Activated T-cell treated with anti-CD3 and anti-CD28 coated beads, Interleukin-2, amount 50 U/mL, for 4 hours (primary cell): ENCODE measurements around the gene LSR. TPM values are rescaled to one million over a fixed set of nuclear protein-coding genes. Genes with fewer than 3 reads are reported as not detected.

Source experiments
- ATAC-seq, 2 donors: fragments of 200-7000 bp; cut with Tn5 transposase; one replicate each; pipeline ENCODE4 v1.10.0; 2021
- DNase-seq: peaks from one replicate; pipeline ENCODE4 v3.0.0-alpha.2; 2020
- H3K27me3 Mint-ChIP-seq: one replicate; pipeline ENCODE4 v1.8.0; 2021; ENCODE audit warnings: low read depth, mixed read lengths
- H3K36me3 Mint-ChIP-seq: one replicate; pipeline ENCODE4 v1.8.0; 2022; ENCODE audit warnings: mixed read lengths; ENCODE audit not compliant: insufficient read depth
- H3K4me1 Mint-ChIP-seq: one replicate; pipeline ENCODE4 v1.8.0; 2021; ENCODE audit warnings: low read depth, mixed read lengths
- H3K4me3 Mint-ChIP-seq: one replicate; pipeline ENCODE4 v1.8.0; 2021; ENCODE audit warnings: mild to moderate bottlenecking, moderate library complexity, mixed read lengths
- H3K9me3 Mint-ChIP-seq: one replicate; pipeline ENCODE4 v1.8.0; 2021; ENCODE audit warnings: mixed read lengths
- total RNA-seq, 3 donors: library from RNA; stranded (reverse); gene quantifications; one replicate each; pipeline ENCODE4 v1.2.1, GENCODE V29; 2021

LSR gene
- total RNA-seq, 3 donors from 2014 or later, result 14.0 to 18.7 (median 17.1) TPM

DNA sequence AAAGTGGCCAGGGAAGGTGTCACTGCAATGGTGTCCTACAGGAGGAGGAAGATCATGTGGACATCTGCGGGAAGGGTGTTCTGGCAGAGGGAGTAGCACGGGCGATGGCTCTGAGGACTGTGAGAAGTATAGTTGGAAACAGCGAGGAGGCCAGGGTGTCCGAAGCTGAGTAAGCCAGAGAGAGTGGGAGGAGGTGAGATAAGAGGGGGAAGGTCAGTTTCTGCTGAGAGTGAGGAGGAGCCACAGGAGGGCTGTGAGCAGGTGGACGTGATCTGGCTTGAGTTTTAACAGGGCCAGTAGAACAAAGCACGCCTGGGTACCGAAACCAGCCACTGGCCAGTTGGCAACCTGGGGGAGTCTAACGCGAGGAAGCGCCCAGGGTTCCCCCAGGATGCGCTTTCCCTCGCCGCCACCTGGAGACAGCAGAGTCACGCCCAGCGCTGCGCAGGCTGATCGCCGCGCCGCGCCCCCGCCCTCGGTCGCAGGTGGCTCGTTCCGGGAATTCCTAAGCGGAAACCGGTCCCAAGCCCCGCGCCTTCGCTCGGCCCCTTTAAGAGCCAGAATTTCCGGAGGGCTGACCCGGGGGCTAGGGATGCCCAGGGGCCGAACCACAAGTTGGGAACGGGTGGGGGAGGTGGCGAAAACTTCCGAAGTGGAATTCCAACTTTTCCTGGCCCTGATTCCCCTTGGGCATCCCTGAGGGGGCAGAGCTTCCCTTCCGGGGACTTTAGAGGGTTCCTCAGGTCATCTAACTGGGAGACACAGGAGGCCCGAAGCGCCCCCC is 1.1 kb upstream of the LSR start:
- peak; percentile 57 to 58 for ATAC-seq
- Mint-ChIP-seq H3K4me1 (peaks cover 34% of the 10 kb centered on the region), H3K27me3 (peaks cover 4% of the 10 kb centered on the region), H3K4me3 (peak overlapping the region; percentile 86), H3K9me3 (peaks cover 6% of the 10 kb centered on the region), H3K36me3 (peaks cover 11% of the 10 kb centered on the region)
- DNase-seq, result peak; percentile 55

DNA sequence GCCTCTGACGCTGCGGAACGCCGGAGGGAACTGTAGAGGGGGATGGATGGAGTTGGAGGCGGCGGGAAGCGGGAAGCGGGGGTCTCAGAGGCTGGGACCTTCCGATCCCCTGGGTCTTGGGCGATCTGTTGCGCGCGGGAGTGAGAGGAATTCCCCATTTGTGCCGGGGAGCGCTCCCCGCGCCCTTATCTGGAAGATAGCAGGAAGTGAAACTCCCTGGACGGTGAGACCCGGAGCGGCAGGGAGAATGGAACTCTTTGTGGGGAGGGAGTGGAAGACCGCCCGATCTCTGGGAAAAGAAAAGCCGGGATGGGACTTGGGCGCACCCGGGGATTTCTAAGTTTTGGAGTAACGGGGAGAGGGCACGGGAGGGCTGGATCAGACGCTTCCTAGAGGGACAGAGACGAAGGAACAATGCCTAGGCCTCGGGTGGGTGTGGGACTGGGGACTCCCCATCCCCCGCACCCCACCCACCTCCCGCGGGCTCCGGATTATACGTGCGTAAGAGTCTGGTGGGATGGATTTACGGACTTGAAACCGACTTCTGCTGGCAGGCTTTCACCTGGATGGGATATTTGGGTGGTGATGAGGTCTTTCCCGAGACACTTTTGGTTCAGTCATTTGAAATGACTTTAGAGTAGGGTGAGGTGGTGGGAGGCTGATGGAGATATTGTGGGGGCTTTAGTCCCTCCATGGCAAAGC is 495 bp downstream of the LSR start:
- peak overlapping the region; percentile 86 for H3K4me3 Mint-ChIP-seq
- no peak for ATAC-seq
- peaks cover 9% of the 10 kb centered on the region for H3K36me3 Mint-ChIP-seq
- H3K27me3 Mint-ChIP-seq, result peaks cover 4% of the 10 kb centered on the region
- no peaks in the 10 kb centered on the region for H3K9me3 Mint-ChIP-seq
- no peak for DNase-seq
- H3K4me1 Mint-ChIP-seq, result peaks cover 34% of the 10 kb centered on the region

GRCh38 chr19:35249848-35250711 is 1.3 kb downstream of the LSR start:
- peaks cover 34% of the 10 kb centered on the region for H3K4me1 Mint-ChIP-seq
- H3K9me3 Mint-ChIP-seq, result no peaks in the 10 kb centered on the region

GRCh38 chr19:35251456-35251855 is 2.7 kb downstream of the LSR start:
- H3K4me1 Mint-ChIP-seq, result peaks cover 35% of the 10 kb centered on the region
- ATAC-seq, result no peak
- H3K27me3 Mint-ChIP-seq, result peaks cover 2% of the 10 kb centered on the region
- peaks cover 11% of the 10 kb centered on the region for H3K36me3 Mint-ChIP-seq
- no peaks in the 10 kb centered on the region for H3K9me3 Mint-ChIP-seq
- DNase-seq, result no peak
- H3K4me3 Mint-ChIP-seq, result no peak overlapping the region

More at GRCh38 chr19:35249848-35250711, 1.3 kb downstream of the LSR start:
- no peak for DNase-seq
- peak overlapping the region; percentile 86 for H3K4me3 Mint-ChIP-seq
- H3K27me3 Mint-ChIP-seq, result peaks cover 4% of the 10 kb centered on the region
- H3K36me3 Mint-ChIP-seq, result peaks cover 11% of the 10 kb centered on the region
- ATAC-seq, result no peak

GRCh38 chr19:35253316-35254286 is 4.8 kb downstream of the LSR start:
- ATAC-seq, result no peak
- H3K27me3 Mint-ChIP-seq, result peaks cover 2% of the 10 kb centered on the region
- H3K4me1 Mint-ChIP-seq, result peaks cover 41% of the 10 kb centered on the region
- H3K9me3 Mint-ChIP-seq, result no peaks in the 10 kb centered on the region
- H3K36me3 Mint-ChIP-seq, result peaks cover 11% of the 10 kb centered on the region
- no peak overlapping the region for H3K4me3 Mint-ChIP-seq
- DNase-seq, result no peak

DNA sequence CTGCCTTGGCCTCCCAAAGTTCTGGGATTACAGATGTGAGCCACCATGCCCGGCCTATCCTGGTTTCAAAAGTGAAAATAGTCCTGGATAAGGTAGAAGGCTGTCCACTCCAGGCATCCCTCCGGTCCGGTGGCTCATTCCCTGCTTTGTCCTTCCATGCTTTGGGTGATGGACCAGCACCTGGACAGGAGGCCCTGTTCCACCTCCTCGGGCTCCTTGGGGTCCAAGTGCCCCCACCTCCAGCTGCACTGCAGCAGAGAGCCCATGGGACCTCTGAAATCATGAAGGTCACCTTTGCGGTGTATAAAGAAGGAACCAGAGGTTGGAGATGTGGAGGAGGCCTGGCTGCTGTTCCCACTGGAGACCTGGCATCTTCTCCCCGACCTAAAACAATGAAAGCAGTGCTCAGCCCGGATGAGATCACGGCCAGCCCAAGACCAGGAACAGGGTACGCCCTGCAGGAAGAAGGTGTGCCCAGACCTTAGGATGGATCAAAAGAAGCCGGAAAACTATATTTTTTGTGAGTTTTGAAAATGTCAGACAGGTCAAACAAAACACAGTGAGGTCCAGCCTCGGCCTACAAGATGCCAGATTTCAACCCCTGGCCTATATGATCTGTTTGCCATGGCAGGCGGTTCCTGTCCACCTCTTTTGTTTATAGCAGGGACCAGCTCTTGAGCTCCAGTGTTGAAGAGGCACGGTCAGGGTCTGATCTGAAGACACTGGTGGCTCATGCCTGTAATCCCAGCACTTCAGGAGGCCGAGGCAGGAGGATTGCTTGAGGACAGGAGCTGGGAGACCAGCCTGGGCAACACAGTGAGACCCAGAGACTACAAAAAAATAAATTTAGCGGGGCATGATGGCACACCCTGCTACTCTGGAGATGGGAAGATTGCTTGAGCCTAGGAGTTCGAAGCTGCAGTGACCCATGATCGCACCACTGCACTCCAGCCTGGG is 5.8 kb downstream of the LSR start:
- no peak for DNase-seq
- Mint-ChIP-seq H3K36me3 (peaks cover 11% of the 10 kb centered on the region), H3K27me3 (no peaks in the 10 kb centered on the region), H3K4me3 (no peak overlapping the region), H3K4me1 (peaks cover 32% of the 10 kb centered on the region), H3K9me3 (no peaks in the 10 kb centered on the region)
- no peak for ATAC-seq

GRCh38 chr19:35256566-35256965 is 7.8 kb downstream of the LSR start:
- no peak for ATAC-seq
- Mint-ChIP-seq H3K27me3 (no peaks in the 10 kb centered on the region), H3K4me1 (peaks cover 18% of the 10 kb centered on the region), H3K9me3 (no peaks in the 10 kb centered on the region), H3K4me3 (no peak overlapping the region), H3K36me3 (peaks cover 8% of the 10 kb centered on the region)
- DNase-seq, result no peak

DNA sequence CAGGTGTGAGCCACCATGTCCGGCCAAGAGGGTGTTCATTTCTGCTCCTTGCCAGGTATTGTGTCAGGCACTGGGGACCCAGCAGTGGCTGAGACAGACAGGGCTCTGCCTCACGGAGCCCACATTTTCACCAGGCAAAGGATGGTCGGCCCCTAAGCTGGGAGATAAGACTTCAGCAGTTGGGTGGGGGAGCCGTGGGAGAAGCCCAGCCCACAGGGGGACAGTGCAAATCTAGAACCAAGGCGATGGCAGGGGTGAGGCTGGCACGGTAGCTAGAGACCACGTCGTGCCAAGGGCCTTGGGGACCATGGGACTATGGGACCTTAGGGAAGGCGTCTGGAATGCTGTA is 8.3 kb downstream of the LSR start:
- Mint-ChIP-seq H3K4me1 (peaks cover 17% of the 10 kb centered on the region), H3K36me3 (peaks cover 7% of the 10 kb centered on the region), H3K4me3 (no peak overlapping the region), H3K27me3 (no peaks in the 10 kb centered on the region), H3K9me3 (no peaks in the 10 kb centered on the region)
- DNase-seq (no peak), ATAC-seq (no peak)

DNA sequence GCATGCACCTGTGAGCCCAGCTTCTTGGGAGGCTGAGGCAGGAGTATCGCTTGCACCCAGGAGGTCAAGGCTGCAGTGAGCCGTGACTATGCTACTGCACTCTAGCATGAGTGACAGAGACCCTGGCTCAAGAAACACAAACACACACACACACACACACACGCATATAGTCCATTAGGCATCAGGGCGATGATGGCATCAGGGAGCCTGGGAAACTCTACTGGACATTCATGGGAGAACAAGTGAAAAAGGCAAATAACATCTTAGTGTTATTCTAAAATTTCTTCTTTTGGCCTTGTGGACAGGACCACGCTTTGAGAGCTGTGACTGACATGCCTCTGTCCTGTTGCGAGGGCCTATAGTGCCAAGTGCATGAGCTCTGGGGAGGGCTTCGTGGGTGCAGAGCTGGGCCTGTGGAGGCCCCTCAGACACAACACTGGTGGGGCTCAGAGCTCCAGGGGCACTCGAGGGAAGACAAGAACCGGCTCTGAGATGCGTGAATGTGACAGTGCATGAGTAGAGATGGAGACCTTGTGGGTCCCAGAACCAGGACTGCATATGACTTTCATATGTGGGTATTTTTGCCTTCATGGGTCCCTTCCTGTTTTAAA is 12.0 kb downstream of the LSR start:
- Mint-ChIP-seq H3K4me3 (no peak overlapping the region), H3K36me3 (peaks cover 4% of the 10 kb centered on the region), H3K4me1 (peaks cover 28% of the 10 kb centered on the region), H3K27me3 (no peaks in the 10 kb centered on the region), H3K9me3 (no peaks in the 10 kb centered on the region)
- no peak for DNase-seq
- ATAC-seq, result no peak

GRCh38 chr19:35261356-35262100 is 12.7 kb downstream of the LSR start:
- H3K27me3 Mint-ChIP-seq, result no peaks in the 10 kb centered on the region
- peaks cover 32% of the 10 kb centered on the region for H3K4me1 Mint-ChIP-seq
- H3K9me3 Mint-ChIP-seq, result no peaks in the 10 kb centered on the region
- H3K36me3 Mint-ChIP-seq, result peaks cover 10% of the 10 kb centered on the region
- DNase-seq (no peak), ATAC-seq (no peak)
- no peak overlapping the region for H3K4me3 Mint-ChIP-seq

DNA sequence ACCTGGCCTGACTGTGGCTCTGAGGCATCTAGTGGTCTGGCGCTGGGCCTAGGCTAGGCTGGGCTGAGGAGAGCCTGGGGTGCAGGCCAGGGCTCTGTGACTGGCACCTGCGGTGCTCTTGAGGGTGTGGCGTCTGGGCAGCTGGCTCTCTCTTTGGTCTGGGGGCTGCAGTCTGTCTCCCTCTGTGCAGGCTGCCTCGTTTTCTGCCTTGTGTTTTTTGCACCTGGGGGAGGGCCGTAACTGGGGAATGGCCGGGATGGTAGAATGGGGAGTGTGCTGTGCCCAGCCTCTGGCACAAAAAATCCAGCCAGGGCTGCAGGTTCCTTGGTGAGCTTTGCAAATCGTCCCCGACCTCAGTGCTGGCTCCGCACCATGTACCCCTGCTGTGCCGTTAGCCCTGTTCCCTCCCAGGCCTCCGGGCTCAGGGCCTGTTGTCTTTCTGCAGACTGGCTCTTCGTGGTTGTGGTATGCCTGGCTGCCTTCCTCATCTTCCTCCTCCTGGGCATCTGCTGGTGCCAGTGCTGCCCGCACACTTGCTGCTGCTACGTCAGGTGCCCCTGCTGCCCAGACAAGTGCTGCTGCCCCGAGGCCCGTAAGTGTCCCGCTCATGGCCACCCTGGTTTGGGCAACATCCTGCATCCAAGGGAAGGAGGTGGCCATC is 13.4 kb downstream of the LSR start:
- DNase-seq, result no peak
- no peak overlapping the region for H3K4me3 Mint-ChIP-seq
- H3K9me3 Mint-ChIP-seq, result no peaks in the 10 kb centered on the region
- ATAC-seq, result no peak
- H3K36me3 Mint-ChIP-seq, result peaks cover 10% of the 10 kb centered on the region
- no peaks in the 10 kb centered on the region for H3K27me3 Mint-ChIP-seq
- H3K4me1 Mint-ChIP-seq, result peaks cover 28% of the 10 kb centered on the region
